Stimulated activated CD8-positive, alpha-beta memory T cell treated with anti-CD3 and anti-CD28 coated beads, Interleukin-2, amount 100 ng/mL, for 1 hour (primary cell): ENCODE measurements around the gene ABCD2.
"Not testable (repeated sequence)": the region's sequence is repeated elsewhere in the genome, so short reads cannot be mapped to it uniquely, and the experiment has no call there.

Experiments used
- DNase-seq, 2 donors: peaks; one replicate each; pipeline ENCODE4 v3.0.0-alpha.2; 2020; ENCODE audit warnings: low read depth in 2 of 2

The ABCD2 gene

DNA sequence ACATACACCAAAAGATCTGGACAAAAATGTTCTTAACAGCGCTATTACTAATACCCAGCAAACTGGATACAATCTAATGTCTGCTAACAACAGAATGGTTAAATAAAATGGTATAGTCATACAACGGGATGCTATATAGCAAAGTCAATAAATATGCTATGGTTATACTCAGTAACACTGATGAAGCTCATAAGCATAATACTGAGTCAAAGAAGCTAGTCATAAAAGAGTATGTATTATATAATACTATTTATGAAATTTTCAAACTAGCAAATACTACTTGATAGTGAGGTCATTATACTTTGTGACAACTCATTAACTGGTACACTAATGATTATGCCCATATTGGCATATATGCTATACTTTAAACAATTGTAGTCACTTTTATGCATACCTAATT is 7.4 kb downstream of the ABCD2 start:
- no peak for DNase-seq

DNA sequence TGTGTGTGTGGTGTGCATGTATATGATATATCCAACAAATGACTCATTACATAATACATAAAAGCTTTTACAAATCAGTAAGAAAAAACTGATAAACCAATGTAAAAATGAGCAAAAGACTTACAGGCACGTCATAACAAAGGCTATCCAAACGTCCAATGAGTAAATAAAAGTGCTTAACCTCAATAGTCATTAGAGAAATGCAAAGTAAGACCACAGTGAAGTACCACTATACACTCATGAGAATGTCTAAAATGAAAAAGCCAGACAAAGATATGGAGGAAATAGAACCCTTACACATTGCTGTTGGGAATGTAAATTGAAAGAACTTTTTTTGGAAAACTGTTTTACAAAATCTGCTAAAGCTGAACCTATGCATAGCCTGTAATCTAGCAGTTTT is 7.8 kb downstream of the ABCD2 start:
- no peak for DNase-seq

DNA sequence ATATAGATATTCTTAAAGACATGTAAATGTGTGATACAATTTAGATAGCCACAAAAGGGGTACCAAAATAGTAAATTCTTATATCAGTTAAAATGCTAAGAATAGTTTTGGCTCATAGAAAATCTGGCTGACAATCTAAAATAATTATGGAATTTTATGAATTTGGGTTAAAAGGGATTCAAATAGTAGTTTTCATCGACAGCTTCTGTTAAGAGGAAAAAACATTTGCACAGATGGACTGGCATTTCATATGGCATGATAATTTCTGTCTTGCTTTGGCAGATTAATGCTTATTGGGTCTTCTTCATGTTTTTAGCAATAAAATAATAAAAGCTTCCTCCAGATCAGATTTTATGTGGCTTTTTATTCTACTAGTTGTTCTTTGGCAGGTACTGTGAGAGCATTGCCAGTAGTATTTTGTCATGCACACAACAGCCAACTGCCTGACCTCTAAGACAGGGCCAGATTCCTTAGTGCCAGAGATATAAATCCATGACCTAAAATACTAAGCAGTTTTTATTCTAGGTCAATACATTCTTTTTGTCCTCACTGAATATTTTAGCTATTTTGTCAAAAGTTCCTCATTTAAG is 9.1 kb downstream of the ABCD2 start:
- DNase-seq: no peak

GRCh38 chr12:39606712-39607423 is 12.7 kb downstream of the ABCD2 start:
- no peak for DNase-seq

DNA sequence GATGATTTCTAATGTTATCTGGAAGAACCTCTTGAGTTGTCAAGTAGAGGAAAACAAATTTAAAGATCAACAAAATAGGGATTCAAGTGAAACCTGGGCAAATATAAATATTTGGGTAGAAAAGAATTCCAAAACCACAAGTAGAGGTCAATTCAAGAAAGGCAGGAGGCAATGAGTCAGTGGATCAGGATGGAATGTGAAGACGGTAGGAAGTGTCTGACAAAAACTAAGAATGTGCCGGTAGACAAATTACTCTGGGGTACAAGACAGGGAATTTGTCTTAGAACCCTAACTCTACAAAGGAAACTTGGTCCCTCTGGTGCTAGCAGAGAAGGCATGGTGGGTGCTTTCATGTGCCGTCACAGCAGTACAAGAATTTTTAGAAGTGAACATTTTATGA is 13.6 kb downstream of the ABCD2 start:
- DNase-seq: no peak

DNA sequence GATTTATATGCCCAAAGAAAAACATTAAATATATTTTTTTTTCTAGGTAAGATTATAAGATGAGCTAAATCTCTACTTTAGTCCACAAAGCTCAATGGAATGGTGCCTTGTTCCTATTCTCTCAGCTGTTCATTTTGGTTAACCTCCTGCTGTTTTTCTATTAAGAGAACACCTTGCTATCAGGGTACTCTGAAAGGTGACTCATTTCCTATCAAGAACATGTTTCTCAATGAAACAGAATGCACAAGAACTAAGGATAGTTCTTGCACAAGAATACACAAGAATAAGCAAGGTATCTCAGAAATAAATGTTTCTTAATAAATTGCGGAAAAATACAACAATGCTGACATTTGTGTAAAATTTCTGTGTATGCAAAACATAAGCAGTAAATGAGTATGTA is 14.1 kb downstream of the ABCD2 start:
- DNase-seq: no peak

DNA sequence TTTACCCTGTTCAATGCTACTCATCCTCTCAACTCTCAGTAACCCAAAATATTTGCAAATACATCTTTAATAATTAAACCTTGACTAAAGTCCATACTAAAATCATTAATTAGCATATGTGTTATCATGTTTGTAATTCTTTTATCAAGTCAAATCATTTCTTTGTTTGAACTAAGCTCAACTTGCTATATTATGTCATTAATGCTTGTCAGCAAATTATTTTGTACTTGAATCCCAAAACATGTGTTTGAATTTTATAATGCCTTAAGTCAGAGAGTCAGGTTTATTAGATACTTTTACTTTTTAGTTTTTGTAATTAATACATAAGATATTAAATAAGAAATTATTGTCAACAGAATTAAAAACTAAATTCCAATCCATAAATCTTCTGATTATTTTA is 16.5 kb downstream of the ABCD2 start:
- no peak for DNase-seq

GRCh38 chr12:39601951-39602350 is 17.7 kb downstream of the ABCD2 start:
- not testable (repeated sequence) for DNase-seq

GRCh38 chr12:39595928-39596327 is 23.7 kb downstream of the ABCD2 start:
- no peak for DNase-seq

DNA sequence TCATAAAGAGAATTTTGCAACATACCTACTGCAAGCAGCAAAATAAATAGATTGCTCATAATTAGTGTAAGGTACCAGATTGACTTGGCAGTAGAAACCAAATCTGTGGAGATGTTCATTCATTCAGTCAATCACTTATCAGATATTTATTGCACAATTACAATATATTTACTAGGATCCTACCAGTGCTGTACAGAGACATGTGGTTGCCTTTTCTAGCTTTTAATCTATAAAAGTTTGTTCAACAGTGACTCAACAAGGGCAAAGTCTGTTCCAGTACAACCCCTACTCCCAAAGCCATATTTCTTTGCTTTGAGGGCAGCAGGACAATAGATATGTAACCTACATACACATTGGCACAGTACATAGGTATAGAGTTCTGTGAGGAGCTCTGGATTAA is 27.3 kb downstream of the ABCD2 start:
- no peak for DNase-seq

DNA sequence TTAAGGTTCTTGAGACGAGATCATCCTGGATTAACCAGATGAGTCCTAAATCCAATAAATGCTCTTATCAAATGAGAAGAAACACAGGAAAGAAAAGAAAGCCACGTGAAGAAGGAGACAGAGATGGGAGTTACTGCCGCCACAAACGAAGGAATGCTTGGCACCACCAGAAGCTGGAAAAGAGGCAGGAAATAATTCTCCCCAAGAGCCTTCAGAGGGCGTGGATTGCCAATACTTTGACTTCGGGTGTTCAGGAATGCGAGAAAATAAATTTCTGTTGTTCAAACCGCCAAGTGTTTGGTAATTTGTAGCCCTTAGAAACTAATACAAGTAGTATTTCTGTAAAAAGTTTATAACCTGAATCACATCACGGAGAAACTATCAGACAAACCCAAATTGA is 31.3 kb downstream of the ABCD2 start:
- no peak for DNase-seq

DNA sequence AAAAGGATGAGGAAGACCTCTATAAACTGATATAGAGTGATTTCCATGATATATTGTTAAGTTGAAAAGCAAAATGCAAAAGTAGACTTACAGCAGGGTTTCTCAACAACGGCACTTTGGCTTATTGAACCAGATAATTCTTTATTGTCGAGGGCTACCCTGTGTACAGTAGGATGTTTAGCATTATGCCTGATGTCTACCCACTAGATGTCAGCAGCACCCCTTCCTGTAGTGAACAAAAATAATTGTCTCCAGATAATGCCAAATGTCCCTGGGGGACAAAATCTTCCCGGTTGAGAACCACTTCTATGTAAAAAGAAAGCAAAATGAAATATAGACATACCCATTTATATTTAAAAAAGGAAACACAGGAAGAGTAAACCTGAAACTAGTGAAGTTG is 32.4 kb downstream of the ABCD2 start:
- DNase-seq: peak in 1 of 2 donors; percentile 6

GRCh38 chr12:39586816-39587215 is 32.8 kb downstream of the ABCD2 start:
- DNase-seq: no peak

GRCh38 chr12:39581592-39581991 is 38.0 kb downstream of the ABCD2 start:
- no peak for DNase-seq

DNA sequence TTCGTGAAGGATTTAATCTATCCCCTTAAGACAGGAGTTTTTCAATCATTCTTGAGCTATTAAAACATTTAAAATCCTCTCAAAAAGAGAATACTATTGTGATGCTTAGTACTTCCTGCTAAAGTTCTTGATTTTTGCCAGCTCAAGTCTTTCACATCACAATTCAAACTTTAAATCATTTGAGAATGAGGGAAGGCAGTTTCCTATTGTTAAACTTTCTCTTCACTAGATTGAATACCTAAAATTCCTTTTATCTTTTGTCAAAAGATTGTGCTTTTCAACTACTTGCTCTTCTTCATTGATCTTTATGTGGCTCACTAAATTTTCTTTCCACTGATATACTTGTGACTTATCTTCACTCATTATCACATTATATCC is 44.1 kb downstream of the ABCD2 start:
- no peak for DNase-seq

GRCh38 chr12:39574785-39575497 is 44.7 kb downstream of the ABCD2 start:
- no peak for DNase-seq

- DNase-seq: no peak
Measured at GRCh38 chr12:39574378-39574777, 45.2 kb downstream of the ABCD2 start.

GRCh38 chr12:39573971-39574370 is 45.6 kb downstream of the ABCD2 start:
- DNase-seq: no peak

DNA sequence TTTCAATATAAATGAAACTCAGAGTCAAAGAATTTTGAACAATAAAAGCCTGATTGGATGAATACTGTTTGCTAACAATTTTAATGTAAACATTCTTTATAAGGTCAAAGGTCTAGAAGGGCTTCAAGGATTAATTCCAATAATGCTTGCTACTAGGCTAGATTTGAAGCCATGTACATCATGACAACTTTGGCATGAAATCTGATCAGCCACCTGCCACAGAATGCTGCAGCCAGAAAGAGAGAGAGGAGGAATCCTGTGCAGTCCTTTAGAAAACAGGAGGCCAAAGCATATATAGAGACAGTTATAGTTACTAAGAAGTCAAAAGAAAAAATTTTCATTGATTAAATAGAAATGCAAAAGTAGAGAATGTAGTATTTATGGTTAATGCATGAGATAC is 47.1 kb downstream of the ABCD2 start:
- DNase-seq: no peak

DNA sequence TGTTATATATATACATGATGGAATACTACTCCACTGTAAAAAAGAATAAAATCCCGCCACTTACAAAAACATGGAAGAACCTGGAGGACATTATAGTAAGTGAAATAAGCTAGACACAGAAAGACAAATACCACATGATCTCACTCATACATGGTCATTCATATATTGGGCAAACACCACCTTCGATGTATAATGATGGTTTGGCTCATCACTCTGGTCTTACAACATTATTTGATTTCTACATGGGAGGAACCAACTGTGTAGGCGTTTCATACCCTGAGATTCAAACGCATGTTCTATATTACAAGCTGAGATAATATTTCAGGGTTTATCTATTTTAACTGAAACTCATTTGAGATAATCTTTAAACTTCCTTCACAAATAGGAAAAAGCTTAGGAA is 48.3 kb downstream of the ABCD2 start:
- no peak for DNase-seq

DNA sequence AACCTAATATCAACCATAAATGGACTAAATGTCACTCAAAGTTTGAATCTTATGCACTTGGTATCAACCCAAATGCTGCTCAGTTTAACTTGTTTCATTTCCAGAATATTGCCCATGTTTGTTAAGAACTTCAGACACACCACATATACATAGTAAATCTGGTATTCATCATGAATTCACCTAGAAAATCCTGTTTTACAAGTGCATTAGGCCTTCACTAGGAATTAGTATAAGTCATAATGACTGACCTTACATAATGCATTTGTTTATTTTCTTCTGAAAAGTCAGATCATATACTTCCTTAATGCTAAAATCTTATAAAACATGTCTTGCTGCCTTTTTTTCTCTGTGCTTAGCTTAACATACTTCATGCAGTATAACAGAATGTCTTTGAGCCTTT is 66.1 kb downstream of the ABCD2 start:
- no peak for DNase-seq

DNA sequence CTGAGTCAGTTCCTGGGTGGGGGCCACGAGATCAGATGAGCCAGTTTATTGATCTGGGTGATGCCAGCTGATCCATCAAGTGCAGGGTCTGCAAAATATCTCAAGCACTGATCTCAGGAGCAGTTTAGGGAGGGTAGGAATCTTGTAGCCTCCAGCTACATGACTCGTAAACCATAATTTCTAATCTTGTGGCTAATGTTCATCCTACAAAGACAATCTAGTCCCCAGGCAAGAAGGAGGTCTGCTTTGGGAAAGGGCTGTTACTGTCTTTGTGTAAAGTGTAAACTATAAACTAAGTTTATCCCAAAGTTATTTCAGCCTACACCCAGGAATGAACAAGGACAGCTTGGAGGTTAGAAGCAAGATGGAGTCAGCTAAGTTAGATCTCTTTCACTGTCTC is 75.4 kb downstream of the ABCD2 start:
- not testable (repeated sequence) for DNase-seq

DNA sequence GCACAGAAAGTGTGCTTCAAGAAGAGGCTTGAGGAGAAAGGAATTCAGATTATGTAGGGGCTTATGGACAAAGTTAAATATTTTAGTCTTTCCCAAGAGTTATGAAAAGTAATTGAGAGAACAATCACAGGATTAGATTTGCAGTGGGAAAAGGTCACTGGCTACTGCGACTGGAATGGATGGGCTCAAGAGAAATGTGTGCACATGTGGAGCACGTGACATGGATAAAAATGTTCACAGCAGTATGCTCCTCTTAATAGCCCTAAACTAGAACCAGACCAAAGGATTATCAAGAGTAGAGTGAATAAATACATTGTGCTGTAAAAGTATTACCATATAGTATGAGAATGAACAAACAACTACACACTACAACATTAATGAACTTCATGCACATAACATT is 78.1 kb downstream of the ABCD2 start:
- DNase-seq: no peak
